Adipose tissue (tissue), 3 donors: Measurements from ENCODE around the gene NDE1. TPM values are rescaled to one million over a fixed set of nuclear protein-coding genes. Genes with fewer than 3 reads are reported as not detected.

Experiments used
- H3K27ac ChIP-seq: one replicate; pipeline ENCODE4 v1.5.1; 2013; ENCODE audit warnings: low read depth, low read length
- WGBS, 3 donors: extraction: QIAGEN DNeasy Blood & Tissue Kit; methylation state at CpG; one replicate each; pipeline ENCODE4 v1.1.7; 2013; 5-methylcytosine and 5-hydroxymethylcytosine counted together
- polyA plus RNA-seq, 3 donors: library from polyadenylated mRNA; stranded (reverse); fragments of 200-250 nt; gene quantifications; one replicate each; pipeline ENCODE4 v1.2.3, GENCODE V29; 2013
- donor health status: healthy with polysubstance abuse.
- donor health status: Bipolar disorder and iron deficiency.
- donor health status: healthy.

The NDE1 gene
- polyA plus RNA-seq, 3 donors: 3.9 to 16.9 (median 9.9) TPM

- 89 to 96% (median 95%) methylated on average over 14 of the region's 14 CpGs for WGBS, 3 donors
- no peak overlapping the region for H3K27ac ChIP-seq
Observed at GRCh38 chr16:15747937-15748336, 97.9 kb downstream of the NDE1 start.

- 88 to 94% (median 90%) methylated on average over 2 of the region's 2 CpGs for WGBS, 3 donors
- no peak overlapping the region for H3K27ac ChIP-seq
Observed at GRCh38 chr16:15748654-15749053, 98.6 kb downstream of the NDE1 start.

- WGBS, 3 donors: 39 to 63% (median 49%) methylated on average over 2 of the region's 2 CpGs
- H3K27ac ChIP-seq: no peak overlapping the region
Observed at GRCh38 chr16:15749371-15749770, 99.3 kb downstream of the NDE1 start.

GRCh38 chr16:15749985-15750384 lies 99.9 kb downstream of the NDE1 start:
- WGBS, 3 donors: 81 to 93% (median 88%) methylated on average over 13 to 18 of the region's 18 CpGs
- no peak overlapping the region for H3K27ac ChIP-seq

- 91 to 95% (median 92%) methylated on average over 7 of the region's 7 CpGs for WGBS, 3 donors
- H3K27ac ChIP-seq: no peak overlapping the region
Observed at GRCh38 chr16:15751940-15752339, 101.9 kb downstream of the NDE1 start.

GRCh38 chr16:15752717-15753488 lies 102.9 kb downstream of the NDE1 start:
- 76 to 86% (median 85%) methylated on average over 12 of the region's 12 CpGs for WGBS, 3 donors
- H3K27ac ChIP-seq: no peak overlapping the region

- no peak overlapping the region for H3K27ac ChIP-seq
- 91 to 92% (median 92%) methylated on average over 8 of the region's 8 CpGs for WGBS, 3 donors
Observed at GRCh38 chr16:15754821-15755534, 104.9 kb downstream of the NDE1 start.

- 79 to 83% (median 82%) methylated on average over 10 of the region's 10 CpGs for WGBS, 3 donors
- H3K27ac ChIP-seq: no peak overlapping the region
Observed at GRCh38 chr16:15757077-15757386, 107.0 kb downstream of the NDE1 start.

- WGBS, 3 donors: 82 to 91% (median 89%) methylated on average over 23 of the region's 23 CpGs
- no peak overlapping the region for H3K27ac ChIP-seq
Observed at GRCh38 chr16:15757630-15758251, 107.7 kb downstream of the NDE1 start.

GRCh38 chr16:15759070-15759469 lies 109.0 kb downstream of the NDE1 start:
- H3K27ac ChIP-seq: no peak overlapping the region
- WGBS, 3 donors: 89 to 100% (median 91%) methylated on average over 4 of the region's 4 CpGs

GRCh38 chr16:15760129-15760528 lies 110.1 kb downstream of the NDE1 start:
- H3K27ac ChIP-seq: no peak overlapping the region
- 76 to 85% (median 81%) methylated on average over 1 of the region's 1 CpG for WGBS, 3 donors

GRCh38 chr16:15764112-15764511 lies 114.1 kb downstream of the NDE1 start:
- 60 to 75% (median 71%) methylated on average over 2 of the region's 2 CpGs for WGBS, 3 donors
- no peak overlapping the region for H3K27ac ChIP-seq

GRCh38 chr16:15765116-15765515 lies 115.1 kb downstream of the NDE1 start:
- no peak overlapping the region for H3K27ac ChIP-seq
- WGBS, 3 donors: 66 to 86% (median 81%) methylated on average over 4 of the region's 4 CpGs

- H3K27ac ChIP-seq: no peak overlapping the region
- 31 to 43% (median 35%) methylated on average over 3 of the region's 3 CpGs for WGBS, 3 donors
Observed at GRCh38 chr16:15765880-15766279, 115.8 kb downstream of the NDE1 start.

- 87 to 96% (median 91%) methylated on average over 5 of the region's 5 CpGs for WGBS, 3 donors
- H3K27ac ChIP-seq: no peak overlapping the region
Observed at GRCh38 chr16:15766918-15767317, 116.9 kb downstream of the NDE1 start.

GRCh38 chr16:15768201-15768600 lies 118.2 kb downstream of the NDE1 start:
- WGBS, 3 donors: 98 to 100% (median 98%) methylated on average over 4 of the region's 4 CpGs
- H3K27ac ChIP-seq: no peak overlapping the region

GRCh38 chr16:15769239-15769638 lies 119.2 kb downstream of the NDE1 start:
- WGBS, 3 donors: 83 to 95% (median 88%) methylated on average over 8 of the region's 8 CpGs

GRCh38 chr16:15770107-15770506 lies 120.1 kb downstream of the NDE1 start:
- 37 to 53% (median 40%) methylated on average over 7 of the region's 7 CpGs for WGBS, 3 donors
- no peak overlapping the region for H3K27ac ChIP-seq

More at GRCh38 chr16:15769239-15769638, 119.2 kb downstream of the NDE1 start:
- H3K27ac ChIP-seq: no peak overlapping the region

GRCh38 chr16:15770512-15770911 lies 120.5 kb downstream of the NDE1 start:
- no peak overlapping the region for H3K27ac ChIP-seq
- 48 to 65% (median 61%) methylated on average over 3 of the region's 3 CpGs for WGBS, 3 donors
